Measurements from ENCODE around the gene PRDM16.
"Not testable (repeated sequence)": the region's sequence is repeated elsewhere in the genome, so short reads cannot be mapped to it uniquely, and the experiment has no call there.

The PRDM16 gene

DNA sequence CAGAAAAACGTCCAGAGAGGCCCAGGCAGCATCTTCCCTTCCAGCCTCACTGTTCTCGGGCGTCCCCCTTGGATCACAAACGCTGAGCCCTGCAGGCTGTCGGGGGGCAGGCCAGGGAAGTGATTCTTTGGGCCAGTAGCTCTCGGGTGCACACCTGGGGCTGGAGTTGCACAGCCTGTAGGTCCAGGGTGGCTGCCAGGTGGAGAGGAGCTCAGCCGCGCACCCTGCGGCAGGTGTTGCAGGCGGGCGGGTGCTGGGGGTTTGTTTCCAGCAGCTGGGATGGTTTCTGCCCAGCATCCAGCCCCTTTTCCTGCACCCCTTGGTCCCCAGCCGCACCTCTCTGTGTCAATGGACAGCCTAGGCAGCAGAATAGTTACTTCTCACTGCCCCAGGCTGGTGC is 15.7 kb downstream of the PRDM16 start:
- DNase-seq: no peak

DNA sequence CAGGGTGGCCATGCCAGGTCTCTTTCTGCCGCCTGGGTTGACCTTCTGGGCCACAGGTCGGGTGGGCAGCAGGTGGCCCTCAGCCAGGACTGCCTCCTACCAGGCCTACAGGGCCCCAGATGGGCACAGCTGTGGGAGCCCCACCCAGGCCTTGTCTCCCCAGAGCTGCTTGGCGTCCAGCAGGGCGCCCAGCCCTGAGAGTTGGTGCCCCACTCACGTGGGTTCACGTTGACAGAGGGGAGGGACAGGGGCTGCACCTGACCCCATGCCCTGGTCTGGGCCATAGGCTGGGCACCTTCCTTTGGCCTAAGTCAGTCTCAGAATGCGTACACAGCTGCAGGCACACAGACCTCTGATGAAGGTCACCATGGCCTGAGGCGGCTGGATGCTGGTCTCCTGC is 16.7 kb downstream of the PRDM16 start:
- no peak for DNase-seq

DNA sequence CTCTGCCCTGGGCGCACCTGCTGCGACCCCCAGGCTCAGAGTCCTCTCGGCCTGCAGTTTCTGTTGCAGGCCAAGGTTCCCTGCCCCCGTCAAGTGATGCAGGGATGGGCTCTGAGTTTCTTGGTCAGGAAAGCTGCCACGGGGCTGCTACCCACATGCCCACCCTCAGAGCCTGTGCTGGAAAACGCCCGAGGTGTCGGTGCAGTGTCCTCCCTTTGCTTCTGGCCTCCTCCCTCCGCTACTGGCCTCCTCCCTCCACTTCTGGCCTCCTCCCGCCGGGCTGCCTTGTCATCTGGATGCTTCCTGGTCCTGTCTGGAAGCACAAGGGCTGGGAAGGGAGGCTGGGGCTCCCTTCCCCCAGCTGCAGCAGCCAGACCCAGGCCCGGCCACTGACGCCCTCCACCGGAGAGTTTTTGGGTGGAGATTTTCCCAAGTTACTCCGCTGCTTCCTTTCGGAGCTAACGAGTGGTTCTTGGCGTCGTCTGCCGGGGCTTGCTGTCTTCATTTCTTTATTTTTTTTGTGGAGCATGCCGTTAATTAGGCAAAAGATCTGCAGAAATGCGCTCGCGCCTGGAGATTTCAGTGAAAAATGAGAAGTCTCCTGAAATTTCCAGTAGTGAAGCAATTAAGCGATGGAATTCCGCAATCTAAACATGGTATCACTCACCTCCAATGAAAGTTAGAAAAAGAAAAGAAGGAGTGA is 17.4 kb downstream of the PRDM16 start:
- no peak for DNase-seq

DNA sequence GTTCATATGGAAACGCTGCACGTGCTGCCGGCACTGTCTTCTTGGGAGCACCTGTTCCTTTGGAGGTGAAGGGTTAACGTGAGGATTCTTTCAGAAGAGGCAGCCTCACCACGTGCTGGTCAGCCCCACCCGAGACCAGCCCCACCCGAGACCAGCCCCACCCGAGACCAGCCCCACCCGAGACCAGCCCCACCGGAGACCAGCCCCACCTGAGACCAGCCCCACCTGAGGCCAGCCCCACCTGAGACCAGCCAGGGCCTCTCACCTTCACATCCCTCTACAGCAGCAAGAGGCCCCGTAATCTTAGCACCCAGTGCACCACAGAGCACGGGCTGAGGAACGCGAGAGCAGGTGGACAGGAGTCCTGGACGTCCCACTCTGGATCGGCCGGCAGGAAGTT is 18.0 kb downstream of the PRDM16 start:
- DNase-seq: no peak

DNA sequence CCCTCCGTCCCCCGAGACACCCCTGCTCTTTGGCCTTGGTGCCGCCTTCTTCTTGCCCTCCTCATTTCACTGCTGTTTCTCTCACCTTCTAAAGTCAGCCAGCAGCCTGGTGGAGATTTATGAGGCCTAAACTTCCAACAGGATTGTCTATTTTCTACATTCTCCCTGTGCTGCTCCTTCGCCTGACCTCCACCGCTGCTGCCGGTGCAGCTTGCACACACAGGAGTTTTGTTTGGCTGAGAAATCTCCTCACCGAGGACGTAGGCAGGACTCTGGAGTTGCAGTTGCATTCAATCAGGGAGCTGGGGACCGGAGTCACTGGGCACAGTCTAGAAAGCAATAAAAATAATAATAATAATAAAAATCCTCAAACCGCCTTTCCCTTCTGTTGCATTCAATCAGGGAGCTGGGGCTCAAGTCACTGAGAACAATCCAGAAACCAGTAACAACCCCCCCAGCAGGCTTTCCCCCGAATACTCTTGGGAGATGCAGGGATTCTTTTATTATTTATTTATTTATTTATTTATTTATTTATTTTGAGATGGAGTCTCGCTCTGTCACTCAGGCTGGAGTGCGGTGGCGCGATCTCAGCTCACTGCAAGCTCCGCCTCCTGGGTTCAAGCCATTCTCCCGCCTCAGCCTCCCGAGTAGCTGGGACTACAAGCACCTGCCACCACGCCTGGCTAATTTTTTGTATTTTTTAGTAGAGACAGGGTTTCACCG is 19.1 kb downstream of the PRDM16 start:
- not testable (repeated sequence) for DNase-seq

DNA sequence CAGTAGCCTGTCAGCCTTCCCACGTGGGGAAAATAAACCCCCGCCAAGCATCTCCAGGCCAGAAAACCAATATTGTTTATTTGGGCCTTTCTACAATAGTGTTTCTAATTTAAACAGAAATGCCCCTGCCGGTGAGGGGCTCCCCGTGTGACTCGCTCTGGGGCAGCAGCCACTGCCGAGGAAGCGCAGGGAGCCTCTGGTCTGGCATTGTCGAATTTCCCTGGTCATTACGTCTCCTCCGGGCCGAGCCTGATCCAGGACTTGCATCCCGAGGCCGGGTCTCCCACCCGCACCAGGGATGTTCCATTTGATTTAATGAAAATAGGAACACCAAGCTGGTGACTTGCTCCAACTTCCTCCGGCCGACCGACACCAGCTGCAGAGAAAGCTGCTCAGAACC is 20.5 kb downstream of the PRDM16 start:
- DNase-seq: no peak

DNA sequence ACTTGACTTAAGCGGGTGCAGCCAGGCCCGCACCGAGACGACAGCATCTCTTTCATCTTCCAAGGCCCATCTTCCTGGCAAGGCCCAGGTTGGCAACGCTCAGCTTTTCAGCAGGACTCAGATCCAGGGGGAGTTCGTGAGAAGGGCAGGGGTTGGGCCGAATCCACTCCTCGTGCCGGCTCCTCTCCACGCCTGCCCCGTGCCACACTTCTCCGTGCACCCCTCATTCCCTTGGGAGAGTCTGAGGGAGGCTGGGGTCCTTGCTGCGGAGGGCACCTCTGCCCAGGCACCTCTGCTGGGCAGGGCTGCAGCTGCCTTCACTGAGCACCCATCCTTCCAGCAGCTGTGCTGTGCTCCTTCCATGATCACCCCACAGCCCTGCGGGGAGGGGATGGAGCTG is 22.3 kb downstream of the PRDM16 start:
- DNase-seq: no peak

DNA sequence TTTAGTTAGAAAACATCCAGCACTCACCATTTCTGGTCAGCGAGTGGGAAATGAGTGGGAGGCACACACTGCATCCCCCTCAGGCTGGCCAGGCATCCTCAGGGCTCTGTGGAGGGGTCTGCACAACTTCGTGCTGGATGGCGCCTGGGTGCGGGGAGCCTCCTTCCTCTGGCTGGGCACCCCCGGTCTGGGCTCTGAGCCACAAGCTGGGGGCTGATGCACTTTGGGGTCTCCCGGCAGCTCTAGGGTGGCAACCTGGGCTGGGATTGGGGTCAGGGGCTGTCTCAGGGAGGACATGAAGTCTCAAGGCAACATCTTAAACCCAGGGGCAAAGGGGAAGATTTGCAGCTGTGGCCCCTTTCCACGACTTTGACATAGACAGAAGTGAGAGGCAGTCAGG is 23.5 kb downstream of the PRDM16 start:
- DNase-seq: no peak

DNA sequence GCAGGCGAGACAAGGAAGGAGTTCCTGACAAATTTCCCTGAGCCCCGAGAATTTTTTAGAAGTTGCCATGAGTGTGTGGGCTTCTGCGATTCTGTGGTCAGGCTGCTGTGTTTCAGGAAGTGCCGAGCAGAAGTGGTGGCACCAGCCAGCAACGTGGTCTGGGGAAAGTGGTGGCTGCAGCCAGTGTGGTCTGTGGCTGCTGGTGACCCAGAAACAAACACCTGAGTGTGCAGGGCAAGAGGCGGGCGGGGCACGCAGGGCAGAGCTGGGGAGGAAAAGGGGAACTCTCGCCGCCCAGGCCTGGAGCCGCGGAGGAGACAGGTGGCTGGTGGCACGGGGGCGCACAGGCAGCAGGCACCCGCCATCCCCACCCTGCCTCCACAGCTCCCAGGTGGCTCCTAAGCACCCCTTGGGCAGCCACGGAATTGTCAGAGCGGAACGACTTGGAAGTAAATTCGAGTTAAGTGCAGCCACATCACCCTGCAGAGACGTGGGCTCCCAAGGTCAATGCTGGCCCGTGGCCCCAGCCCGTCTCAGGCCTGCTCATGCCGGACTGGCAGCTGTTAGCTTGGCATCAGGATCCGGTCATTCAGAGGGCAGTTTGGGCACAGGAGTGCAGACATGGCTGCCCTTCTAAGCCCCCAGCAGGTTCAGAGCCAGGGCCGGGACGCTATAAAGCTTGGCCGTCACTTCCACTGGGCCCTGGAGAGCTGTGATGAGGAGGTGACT is 25.1 kb downstream of the PRDM16 start:
- no peak for DNase-seq

DNA sequence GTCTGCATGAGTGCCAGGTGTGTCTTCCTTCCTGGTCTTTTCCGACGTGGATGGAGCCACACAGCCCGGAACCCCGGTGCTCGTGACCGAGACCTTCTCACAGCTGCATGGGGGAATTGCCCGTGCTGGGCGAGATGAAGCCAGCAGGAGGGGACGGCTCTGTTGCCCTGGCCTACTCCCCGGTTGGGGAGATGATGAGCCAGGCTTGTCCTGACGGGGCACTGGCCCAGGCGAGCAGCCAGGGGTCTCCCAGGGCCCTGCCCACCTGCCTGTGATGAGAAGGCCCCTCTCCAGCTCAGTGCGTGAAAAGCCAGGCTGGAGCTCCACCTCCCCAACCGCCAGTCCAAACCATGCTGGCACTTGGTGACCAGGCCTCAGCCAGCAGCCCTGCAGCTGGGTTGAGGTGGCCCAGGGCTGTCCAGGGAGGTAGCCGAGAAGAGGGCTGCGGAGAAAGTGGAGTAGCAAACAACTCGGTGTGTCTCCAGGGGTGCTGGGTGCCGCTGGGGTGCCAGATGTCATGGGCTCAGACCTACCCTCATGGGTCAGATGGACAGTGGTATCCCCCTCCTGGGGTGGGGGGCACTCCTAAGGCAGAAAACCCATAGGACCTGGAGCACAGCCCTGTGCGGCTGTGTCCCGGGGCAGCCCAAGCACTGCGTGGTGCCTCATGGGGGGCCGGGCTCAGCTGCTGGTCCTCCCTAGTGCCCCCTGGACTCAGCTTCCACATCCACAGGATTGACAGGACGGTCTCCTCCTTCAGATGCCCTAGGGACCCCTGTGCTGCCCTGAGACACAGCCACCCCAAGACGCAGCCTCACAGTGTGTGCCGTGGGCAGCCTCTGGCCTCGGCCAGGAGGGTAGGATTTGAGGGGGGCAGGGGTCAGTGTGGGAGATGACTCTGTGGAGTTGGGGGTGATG is 26.1 kb downstream of the PRDM16 start:
- DNase-seq: no peak

DNA sequence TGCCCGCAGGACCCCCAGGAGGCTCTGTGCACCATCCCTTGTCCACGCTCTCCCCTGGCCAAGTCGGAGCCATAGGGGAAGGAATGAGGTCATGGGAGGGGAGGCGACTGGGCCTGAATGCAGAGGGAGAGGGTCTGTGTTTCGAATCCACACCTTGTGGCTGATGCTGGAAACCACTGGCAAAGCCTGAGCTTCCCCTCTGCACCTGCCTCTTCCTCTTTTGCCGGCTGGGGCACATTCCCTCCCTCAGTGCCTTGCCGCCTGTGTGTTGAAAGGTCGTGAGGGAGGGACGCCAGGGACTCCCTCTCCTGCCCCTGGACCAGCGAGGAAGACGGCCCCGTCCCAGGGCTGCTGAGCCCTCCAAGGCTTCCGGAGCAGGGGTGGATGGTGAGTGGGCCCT is 27.3 kb downstream of the PRDM16 start:
- DNase-seq: no peak

DNA sequence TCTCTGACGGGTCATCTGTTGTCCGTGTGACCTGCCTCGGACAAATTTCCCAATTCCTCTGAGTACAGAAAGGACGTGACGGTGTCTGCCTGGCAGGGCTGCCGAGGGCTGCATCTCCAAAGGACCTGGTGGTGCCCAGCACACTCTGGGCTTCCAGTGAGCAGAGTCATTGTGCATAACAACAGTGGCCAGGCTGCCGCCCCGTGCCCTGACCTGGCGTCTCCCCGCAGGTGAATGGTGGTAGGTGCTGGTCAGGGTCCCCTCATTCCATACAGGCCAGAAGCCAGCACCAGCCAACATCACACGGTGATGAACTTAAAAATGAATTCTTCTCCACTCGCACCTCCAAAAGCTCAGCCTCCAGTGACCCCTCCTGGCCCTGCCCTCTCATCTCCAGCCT is 28.2 kb downstream of the PRDM16 start:
- DNase-seq: no peak

DNA sequence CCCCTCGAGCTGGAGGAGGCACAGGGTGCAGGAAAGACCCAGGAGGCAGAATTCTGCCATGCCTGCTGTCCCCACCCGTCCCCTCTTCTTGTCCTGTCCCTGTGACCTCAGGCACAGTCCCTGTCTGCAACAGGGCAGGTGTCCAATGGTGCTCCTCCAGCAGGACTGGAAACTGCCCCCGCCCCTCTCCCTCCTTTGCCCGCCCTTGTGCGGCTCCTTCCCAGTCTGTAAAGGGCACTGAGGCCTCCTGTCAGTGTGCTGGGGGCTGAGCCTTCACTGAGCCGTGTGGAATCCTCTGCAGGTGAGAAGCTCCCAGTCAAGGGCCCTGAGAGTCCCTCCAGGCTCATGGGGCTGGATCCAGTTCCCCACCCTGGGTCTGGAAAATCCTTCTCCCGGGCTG is 28.9 kb downstream of the PRDM16 start:
- DNase-seq: no peak

DNA sequence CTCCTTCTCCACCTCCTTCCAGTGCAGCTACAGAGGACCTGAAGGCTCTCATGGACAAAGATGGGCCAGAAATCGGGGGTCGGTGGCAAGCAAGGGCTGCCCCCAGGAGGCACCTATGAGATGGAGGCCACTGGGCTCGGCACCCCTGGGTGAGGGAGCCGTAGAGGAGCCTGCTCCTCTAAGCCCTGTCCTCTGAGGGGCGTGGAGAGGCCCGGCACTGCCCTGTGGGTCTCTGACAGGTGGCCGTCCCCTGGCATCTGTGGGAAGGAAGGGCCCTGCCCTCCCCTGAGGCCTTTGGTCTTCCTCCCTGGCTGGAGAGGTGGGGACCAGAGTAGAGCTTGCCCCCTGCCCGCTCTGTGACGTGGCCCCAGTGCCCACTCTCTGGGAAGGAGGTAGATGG is 30.9 kb downstream of the PRDM16 start:
- DNase-seq: no peak

DNA sequence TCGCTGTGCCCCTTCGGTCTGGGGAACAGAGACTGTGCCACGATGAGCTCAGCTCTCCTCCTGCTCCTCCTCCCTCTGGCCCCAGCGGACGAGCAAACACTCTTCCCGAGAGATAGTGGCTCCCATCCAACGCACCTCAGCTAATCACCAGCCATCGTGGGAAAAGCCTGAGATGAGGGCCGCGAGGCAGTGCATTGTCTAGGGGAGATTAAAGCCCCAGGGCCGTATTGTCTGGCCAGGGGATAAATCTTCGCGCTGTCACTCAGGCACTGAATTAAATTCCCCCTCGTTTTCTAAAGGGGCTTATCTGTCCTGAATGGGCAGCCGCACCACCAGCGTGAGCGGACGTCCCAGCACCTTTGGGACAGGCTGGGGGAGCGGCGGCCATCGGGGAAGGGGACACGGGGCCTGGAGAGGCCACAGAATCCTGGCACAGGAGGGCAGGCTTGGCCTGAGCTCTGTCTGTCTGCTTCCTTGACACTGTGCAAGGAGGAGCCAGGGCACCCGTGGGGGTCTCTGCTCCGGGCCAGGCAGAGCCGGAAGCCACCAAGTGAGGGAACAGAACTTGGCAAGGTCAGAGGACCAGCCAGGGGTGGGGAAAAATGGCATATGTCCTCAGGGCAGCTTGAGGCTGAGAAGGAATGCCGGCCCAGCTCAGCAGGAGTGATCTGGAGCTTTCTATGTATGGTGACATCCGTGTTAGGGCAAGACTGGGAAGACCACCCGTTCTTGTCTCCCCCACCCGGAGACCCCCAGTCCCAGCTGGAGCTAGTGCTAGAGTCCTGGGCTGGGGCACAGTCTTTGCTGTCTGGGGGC is 32.3 kb downstream of the PRDM16 start:
- DNase-seq: no peak

DNA sequence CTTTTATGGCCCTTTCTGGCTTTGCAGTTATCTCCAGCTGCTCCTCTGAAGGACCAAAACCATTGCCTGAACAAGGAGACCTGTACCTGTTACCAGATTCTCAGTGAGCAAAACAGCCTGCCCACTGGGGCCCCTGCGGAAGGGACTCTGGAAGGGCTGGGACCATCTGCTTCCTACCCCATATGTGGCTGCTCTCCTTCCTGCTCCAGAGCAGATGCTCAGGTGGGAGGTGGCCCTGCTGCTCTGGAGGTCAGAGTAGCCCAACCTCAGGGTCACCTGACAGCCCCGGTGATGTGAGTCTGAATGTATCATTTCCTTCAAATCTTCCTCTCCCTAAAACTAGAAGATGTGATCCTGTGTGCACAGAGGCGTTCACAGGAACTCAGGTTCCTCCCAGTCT is 33.6 kb downstream of the PRDM16 start:
- DNase-seq: no peak

DNA sequence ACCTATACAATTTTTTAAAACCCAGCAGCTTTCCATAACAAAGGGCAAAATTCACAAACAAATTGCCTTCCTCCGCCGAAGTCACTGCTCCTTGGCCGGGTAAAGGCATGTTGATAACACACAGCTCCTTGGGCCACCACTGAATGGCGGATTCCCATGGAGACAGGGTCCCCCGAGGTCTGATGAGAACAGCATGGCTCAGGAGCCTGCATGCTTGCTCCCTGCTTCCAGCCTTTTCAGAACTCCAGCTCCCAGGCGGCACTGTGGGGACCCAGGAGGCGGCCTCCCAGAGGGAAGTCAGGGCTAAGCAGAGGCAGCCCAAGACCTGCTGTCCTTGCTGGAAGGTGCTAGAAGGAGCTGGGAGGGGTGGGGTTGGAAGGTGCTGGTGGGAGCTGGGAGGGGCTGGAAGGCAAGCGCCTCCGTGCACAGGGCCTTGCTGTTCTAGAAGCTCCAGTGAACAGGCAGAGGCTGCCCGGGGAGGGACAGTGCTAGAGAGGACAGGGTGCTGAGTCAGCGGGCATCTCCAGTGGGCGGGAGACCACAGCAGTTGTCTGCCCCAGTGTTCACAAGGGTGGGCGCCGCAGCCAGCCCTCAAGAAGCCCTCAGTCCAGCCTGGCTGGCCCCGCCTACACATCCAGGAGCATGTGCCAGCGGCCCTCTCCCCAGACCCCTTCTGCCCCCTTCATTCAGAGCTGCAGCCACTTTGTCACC is 35.1 kb downstream of the PRDM16 start:
- no peak for DNase-seq

DNA sequence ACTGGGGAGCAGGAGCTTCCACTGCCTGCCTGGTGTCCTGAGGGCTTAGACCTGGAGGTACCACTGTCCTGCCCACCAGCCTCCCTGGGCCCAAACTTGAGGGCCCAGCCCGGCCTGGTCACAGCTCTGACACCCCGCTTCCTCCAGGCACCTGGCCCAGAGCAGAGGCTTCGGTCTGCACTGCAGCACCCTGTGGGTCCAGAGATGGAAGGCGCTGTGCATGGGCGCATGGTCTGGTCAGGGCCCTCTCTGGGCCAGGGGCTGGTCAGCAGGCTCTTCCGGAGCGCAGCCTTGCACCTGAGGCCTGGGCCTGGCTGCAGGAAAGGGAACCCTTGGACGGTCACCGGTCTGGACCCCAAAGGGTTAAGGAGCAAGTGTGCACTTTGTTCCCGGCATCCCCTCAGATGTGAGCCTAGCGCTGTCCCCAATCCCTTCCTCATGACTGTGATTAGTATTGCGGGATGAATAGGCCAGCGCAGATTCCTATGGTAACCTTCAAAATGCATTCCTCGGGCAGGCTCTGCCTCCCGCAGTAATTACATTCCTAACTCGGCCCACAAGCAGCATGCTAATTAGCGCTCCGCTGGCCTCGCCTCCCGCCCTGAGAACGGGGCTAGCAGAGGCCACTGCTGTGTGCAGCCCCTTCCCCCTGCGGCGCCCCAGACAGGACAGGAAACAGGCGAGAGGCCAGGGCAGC is 36.3 kb downstream of the PRDM16 start:
- DNase-seq: no peak

DNA sequence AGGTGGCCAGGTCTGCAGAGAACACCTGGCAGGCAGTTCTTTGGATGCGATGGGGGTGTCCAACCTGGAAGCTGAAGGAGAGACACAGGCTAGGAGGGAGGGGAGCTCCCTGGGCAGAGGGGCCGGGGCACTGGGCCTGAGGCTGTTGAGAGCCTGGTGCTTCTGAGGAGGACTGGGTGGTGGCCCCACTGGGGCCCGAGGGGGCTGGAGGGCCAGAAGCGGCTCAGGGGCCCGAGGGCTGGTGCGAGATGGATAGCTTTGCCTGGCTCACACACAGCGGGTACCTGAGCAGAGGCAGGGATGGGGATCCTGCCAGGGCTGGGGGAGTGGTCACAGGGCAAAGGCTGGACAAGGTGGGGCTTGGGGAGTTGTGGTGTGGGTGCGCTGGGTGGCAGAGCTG is 37.2 kb downstream of the PRDM16 start:
- no peak for DNase-seq

DNA sequence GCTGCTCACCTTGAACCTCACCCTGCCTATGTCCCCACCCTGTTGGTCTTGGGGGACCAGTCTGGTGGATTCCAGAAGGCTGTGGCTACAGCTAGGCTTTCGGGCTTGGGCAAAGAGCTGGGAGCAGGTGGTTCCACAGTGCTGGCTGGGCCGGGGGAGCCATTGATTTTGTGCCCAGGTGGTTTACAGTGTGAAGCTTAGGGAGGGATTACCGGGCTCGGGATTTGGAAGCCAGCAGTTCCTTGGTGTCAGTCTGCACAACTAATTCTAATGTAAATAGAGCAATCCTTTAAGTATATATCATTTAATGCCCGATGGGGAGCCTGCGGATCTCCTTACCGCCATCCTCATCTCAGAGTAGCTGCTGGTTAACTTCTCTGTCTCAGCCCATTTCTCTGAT is 38.2 kb downstream of the PRDM16 start:
- DNase-seq: no peak

DNA sequence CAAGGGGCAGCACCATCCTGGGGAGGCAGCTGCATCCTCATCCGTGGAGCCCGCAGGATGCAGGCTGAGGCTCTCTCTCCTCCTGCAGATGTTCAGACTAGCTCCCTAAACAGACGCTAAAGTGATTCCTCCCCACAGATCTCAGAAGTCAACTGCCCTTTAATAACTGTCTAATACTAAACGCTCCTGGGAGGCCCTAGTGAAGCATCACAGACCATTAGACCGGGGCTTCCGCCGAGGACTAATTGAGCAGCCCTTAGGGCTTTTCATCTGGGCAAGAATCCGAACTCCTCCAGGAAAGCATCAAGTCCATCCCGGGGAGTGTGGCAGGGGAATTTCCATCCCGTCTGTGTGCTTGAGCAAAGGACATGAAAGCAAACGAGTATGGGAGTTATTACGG is 40.4 kb downstream of the PRDM16 start:
- no peak for DNase-seq

All from CD4-positive, alpha-beta T cell treated with Interleukin-1 beta for 1 hour (primary cell).